ENCODE results near the gene SMIM35. TPM values are rescaled to one million over a fixed set of nuclear protein-coding genes. Genes with fewer than 3 reads are reported as not detected.

Gene SMIM35
- total and polyA plus RNA-seq, 2 donors (not counting 3 experiments of a cell fraction or from before 2014, with no cell fraction given): not detected

- Histone ChIP-seq H3K9me3 (replicated peaks; ENCODE audit: control insufficient read depth, insufficient read depth, low read length) (no peaks in the 10 kb centered on the region), H3K4me2 (ENCODE audit: insufficient read depth, low read length) (no peak overlapping the region), H3K9me1 (replicated peaks; ENCODE audit: control insufficient read depth, extremely low read depth, insufficient read depth, low read length) (no peaks in the 10 kb centered on the region), H3K4me1 (ENCODE audit: control insufficient read depth, extremely low read depth, insufficient read depth, low read length) (no peaks in the 10 kb centered on the region), H3K4me3 (replicated peaks in 1 of 3; ENCODE audit: insufficient read depth in 1 of 3, low read depth in 1 of 3, low read length in 3 of 3) (no peak overlapping the region), H4K20me1 (replicated peaks; ENCODE audit: control insufficient read depth, extremely low read depth, insufficient read depth, low read length) (no peaks in the 10 kb centered on the region), H3K36me3 (ENCODE audit: control insufficient read depth in 2 of 2, extremely low read depth in 1 of 2, insufficient read depth in 2 of 2, low read length in 2 of 2) (no peaks in the 10 kb centered on the region), H3K27ac (ENCODE audit: insufficient read depth, low read depth, low read length) (no peak overlapping the region), H3K79me2 (ENCODE audit: control insufficient read depth, insufficient read depth, low read length) (no peaks in the 10 kb centered on the region), H3K27me3 (ENCODE audit: control insufficient read depth in 2 of 2, insufficient read depth in 2 of 2, low read length in 2 of 2) (no peaks in the 10 kb centered on the region), H3K9ac (replicated peaks; ENCODE audit: extremely low read depth, insufficient read depth, low read length) (no peak overlapping the region), H2AFZ (ENCODE audit: low read depth, low read length) (no peak overlapping the region)
- FAIRE-seq: no peak
- POLR2A ChIA-PET: no interaction called here
- no peak for TF ChIP-seq POLR2A (IDR thresholded peaks at IDR 0.05; ENCODE audit: low read depth, low read length)
- no peak for TF ChIP-seq JUN (IDR thresholded peaks at IDR 0.05; ENCODE audit: borderline replicate concordance, insufficient read depth, insufficient read length, low read depth)
- TF ChIP-seq MAX (IDR thresholded peaks at IDR 0.05; ENCODE audit: insufficient read depth, insufficient read length): no peak
- TF ChIP-seq POLR2AphosphoS5 (IDR thresholded peaks at IDR 0.05; ENCODE audit: insufficient read depth, low read depth, low read length): no peak
- TF ChIP-seq CTCF (IDR thresholded peaks at IDR 0.05; ENCODE audit: extremely low read depth in 1 of 2, insufficient read depth in 1 of 2, low read depth in 1 of 2, low read length in 2 of 2): no peak
- TF ChIP-seq FOS (IDR thresholded peaks at IDR 0.05; ENCODE audit: borderline replicate concordance, insufficient read depth, low read length): no peak
- no peak for TF ChIP-seq MYC (IDR thresholded peaks at IDR 0.05; ENCODE audit: low read depth, low read length)
- TF ChIP-seq GATA2 (IDR thresholded peaks at IDR 0.05; ENCODE audit: insufficient read depth, insufficient read length, low read depth, low read length): no peak
- TF ChIP-seq EZH2 (IDR thresholded peaks at IDR 0.05; ENCODE audit: borderline replicate concordance, low read depth, low read length, severe bottlenecking): no peak
- no TSS peak for BruUV-seq (replicated peaks)
- CTCF ChIA-PET: no interaction called here
- dilution Hi-C loops (cut with MboI; ENCODE audit: extremely low pct_ligation_motif_present, low sequenced_read_pairs): no loop called here
- intact Hi-C loops (cut with micrococcal nuclease): loop anchor here (10.0 kb wide), 1 partner anchor 62 kb away; no protein-coding TSS in a partner anchor
- DNase-seq (ENCODE audit: low read depth, low spot score): no peak
These were observed 19.8 kb downstream of the SMIM35 start for GRCh38 chr11:118067006-118067405.

Data from endothelial cell of umbilical vein (primary cell).